GM15510 (cell line): ENCODE results near the gene PHLDB2.
A peak's percentile ranks its signal among the peaks of the same experiment; 100 is the strongest.

ENCODE experiments used
- POLR2A ChIP-seq: IDR thresholded peaks from 3 replicates; pipeline ENCODE4 v1.6.1; 2011; ENCODE audit warnings: borderline replicate concordance; ENCODE audit not compliant: insufficient read length; ENCODE audit errors: extremely low read depth

Gene PHLDB2

GRCh38 chr3:111971533-111972130, 112.6 kb downstream of the PHLDB2 start:
- TF ChIP-seq POLR2A, result no peak

GRCh38 chr3:111972891-111973290, 113.8 kb downstream of the PHLDB2 start:
- TF ChIP-seq POLR2A, result no peak

- TF ChIP-seq POLR2A, result no peak
Observed at GRCh38 chr3:111975131-111975530, 116.1 kb downstream of the PHLDB2 start.

- TF ChIP-seq POLR2A, result no peak
Observed at GRCh38 chr3:111976254-111976653, 117.2 kb downstream of the PHLDB2 start.

GRCh38 chr3:111978583-111979433, 119.7 kb downstream of the PHLDB2 start, which contains the start of gene ABHD10:
Gene ABHD10, plus strand, starts transcription at chr3:111979026. Its CDS starts 36 bp downstream, at chr3:111979062.
- peak; percentile 95 for TF ChIP-seq POLR2A

GRCh38 chr3:111979434-111980038, 120.5 kb downstream of the PHLDB2 start:
- no peak for TF ChIP-seq POLR2A

- TF ChIP-seq POLR2A, result no peak
Observed at GRCh38 chr3:111980716-111981456, 121.8 kb downstream of the PHLDB2 start.

GRCh38 chr3:111981457-111981763, 122.3 kb downstream of the PHLDB2 start:
- TF ChIP-seq POLR2A, result no peak

- TF ChIP-seq POLR2A, result no peak
Observed at GRCh38 chr3:111984636-111985298, 125.7 kb downstream of the PHLDB2 start.

GRCh38 chr3:111986800-111987199, 127.7 kb downstream of the PHLDB2 start:
- no peak for TF ChIP-seq POLR2A

- no peak for TF ChIP-seq POLR2A
Observed at GRCh38 chr3:111989061-111989678, 130.1 kb downstream of the PHLDB2 start.

- TF ChIP-seq POLR2A, result no peak
Observed at GRCh38 chr3:111993038-111993437, 134.0 kb downstream of the PHLDB2 start.

GRCh38 chr3:111998636-111999483, 139.8 kb downstream of the PHLDB2 start, which contains the start of gene TAGLN3:
Gene TAGLN3, plus strand, starts transcription at chr3:111998922. Its CDS starts 501 bp downstream, at chr3:111999423.
- no peak for TF ChIP-seq POLR2A
